Thyroid gland (tissue), 4 donors: ENCODE measurements around the gene STX1A. TPM values are rescaled to one million over a fixed set of nuclear protein-coding genes. Genes with fewer than 3 reads are reported as not detected.
"Not testable (repeated sequence)": the region's sequence is repeated elsewhere in the genome, so short reads cannot be mapped to it uniquely, and the experiment has no call there.

Experiments
- DNase-seq, 2 donors: peaks; one replicate each; pipeline ENCODE4 v3.0.0-alpha.2; 2019
- H3K27ac ChIP-seq, 3 donors: fragments of 200-600 bp; sonication (generic); 1 replicate in 2 of 3; 2 replicates in 1 of 3; pipeline ENCODE4 v1.5.1; 2016 to 2019; ENCODE audit warnings: mild to moderate bottlenecking in 1 of 3, moderate library complexity in 1 of 3
- H3K27me3 ChIP-seq: fragments of 200-600 bp; sonication (generic); one replicate; pipeline ENCODE4 v1.5.1; 2019
- H3K36me3 ChIP-seq, 2 donors: fragments of 200-600 bp; sonication (generic); one replicate each; pipeline ENCODE4 v1.5.1; 2016 to 2019
- H3K4me1 ChIP-seq, 2 donors: fragments of 200-600 bp; sonication (generic); one replicate each; pipeline ENCODE4 v1.5.1; 2017 to 2019
- H3K4me3 ChIP-seq, 3 donors: fragments of 200-600 bp; sonication (generic); replicated peaks in 1 of 3; 1 replicate in 2 of 3; 2 replicates in 1 of 3; pipeline ENCODE4 v1.5.1; 2016; ENCODE audit warnings: mild to moderate bottlenecking in 1 of 3
- H3K9me3 ChIP-seq: fragments of 200-600 bp; sonication (generic); one replicate; pipeline ENCODE4 v1.5.1; 2017
- CTCF ChIP-seq, 6 experiments: fragments of 200-600 bp in 3 of 6; fragments of 450-650 bp in 3 of 6; sonication (generic) in 3 of 6; IDR thresholded peaks; one replicate each; pipeline ENCODE4 v1.5.1; 2016 to 2019; ENCODE audit warnings: antibody characterized with exemption in 6 of 6, mild to moderate bottlenecking in 2 of 6, inconsistent platforms in 1 of 6, moderate library complexity in 1 of 6
- POLR2A ChIP-seq, 2 donors: fragments of 450-650 bp; IDR thresholded peaks; one replicate each; pipeline ENCODE4 v1.6.1; 2017; ENCODE audit warnings: antibody characterized with exemption in 2 of 2, mild to moderate bottlenecking in 2 of 2, moderate library complexity in 1 of 2
- WGBS, 2 donors: methylation state at CpG; one replicate each; pipeline ENCODE4 v1.1.5; 2017; 5-methylcytosine and 5-hydroxymethylcytosine counted together
- intact Hi-C: fragments of 100-400 bp; cut with DNase I; formaldehyde crosslinking; loops from one replicate; pipeline ENCODE4 v1.15.1; 2023
- microRNA counts, 2 donors: library from miRNA; unstranded; fragments of <30 nt; microRNA quantifications; one replicate each; lab custom pipeline; 2016 to 2017
- microRNA-seq: library from miRNA; unstranded; fragments of <30 nt; microRNA quantifications from one replicate; pipeline ENCODE4, GENCODE V29; 2016
- small RNA-seq: library from RNA; depleted of rRNA; stranded (forward); fragments of <200 nt; gene quantifications from one replicate; pipeline ENCODE3, GENCODE V24; 2016
- total RNA-seq, 4 donors: library from RNA; depleted of rRNA; stranded (reverse); fragments of >200 nt; gene quantifications; one replicate each; pipeline ENCODE4 v1.2.3, GENCODE V29; 2016

Gene STX1A
- total RNA-seq, 4 donors from 2014 or later, result 4.4 to 9.5 (median 7.2) TPM

DNA sequence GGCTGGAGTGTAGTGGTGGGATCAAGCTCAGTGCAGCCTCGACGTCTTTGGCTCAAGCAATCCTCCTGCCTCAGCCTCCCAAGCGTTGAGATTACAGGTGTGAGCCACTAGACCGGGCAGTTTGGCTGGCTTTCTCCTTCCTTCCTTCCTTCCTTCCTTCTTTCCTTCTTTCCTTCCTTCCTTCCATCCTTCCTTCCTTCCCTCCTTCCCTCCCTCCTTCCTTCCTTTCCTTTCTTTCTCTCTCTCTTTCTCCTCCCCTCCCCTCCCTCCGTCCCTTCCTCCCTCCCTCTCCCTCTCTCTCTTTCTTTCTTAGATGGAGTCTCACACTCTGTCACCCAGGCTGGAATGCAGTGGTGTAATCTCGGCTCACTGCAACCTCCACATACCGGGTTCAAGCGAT lies 59.5 kb downstream of the STX1A start:
- WGBS, 2 donors, result 71 to 76% methylated on average over 8 of the region's 8 CpGs
- TF ChIP-seq CTCF (IDR thresholded peaks at IDR 0.05), result no peak
- TF ChIP-seq POLR2A (IDR thresholded peaks at IDR 0.05), result no peak
- Histone ChIP-seq H3K27me3 (no peaks in the 10 kb centered on the region), H3K27ac (no peak overlapping the region), H3K9me3 (no peaks in the 10 kb centered on the region), H3K36me3 (no peaks in the 10 kb centered on the region), H3K4me1 (no peaks in the 10 kb centered on the region), H3K4me3 (no peak overlapping the region)
- intact Hi-C loops, result no loop called here
- DNase-seq, result no peak

DNA sequence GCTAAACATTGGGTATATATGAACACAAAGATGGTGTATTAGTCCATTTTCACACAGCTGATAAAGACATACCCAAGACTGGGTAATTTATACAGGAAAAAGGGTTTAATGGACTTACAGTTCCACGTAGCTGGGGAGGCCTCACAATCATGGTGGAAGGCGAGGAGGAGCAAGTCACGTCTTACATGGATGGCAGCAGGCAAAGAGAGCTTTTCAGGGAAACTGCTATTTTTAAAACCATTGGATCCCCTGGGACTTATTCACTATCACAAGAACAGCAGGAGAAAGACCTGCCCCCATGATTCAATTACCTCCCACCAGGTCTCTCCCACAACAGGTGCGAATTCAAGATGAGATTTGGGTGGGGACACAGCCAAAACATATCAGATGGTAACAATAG lies 64.2 kb downstream of the STX1A start:
- H3K27me3 ChIP-seq, intact Hi-C loops: not testable (repeated sequence)

GRCh38 chr7:73652541-73652949 lies 66.9 kb downstream of the STX1A start:
- peaks cover 5 to 6% of the 10 kb centered on the region in 2 donors for H3K4me1 ChIP-seq
- intact Hi-C loops, result no loop called here

More for the DNA sequence above, 64.2 kb downstream of the STX1A start:
- H3K4me1 ChIP-seq, H3K27ac ChIP-seq, H3K36me3 ChIP-seq, H3K9me3 ChIP-seq, DNase-seq, H3K4me3 ChIP-seq: not testable (repeated sequence)
- WGBS, 2 donors, result 86 to 87% methylated on average over 4 of the region's 4 CpGs

GRCh38 chr7:73650524-73650923 lies 68.9 kb downstream of the STX1A start:
- intact Hi-C loops, result no loop called here
- no peak overlapping the region for H3K27ac ChIP-seq
- TF ChIP-seq POLR2A (IDR thresholded peaks at IDR 0.05) (no peak), CTCF (IDR thresholded peaks at IDR 0.05) (no peak)

More at GRCh38 chr7:73652541-73652949, 66.9 kb downstream of the STX1A start:
- no peaks in the 10 kb centered on the region for H3K9me3 ChIP-seq
- no peak overlapping the region for H3K4me3 ChIP-seq
- 61 to 62% methylated on average over 11 of the region's 11 CpGs for WGBS, 2 donors
- H3K27ac ChIP-seq, result no peak overlapping the region
- H3K27me3 ChIP-seq, result no peaks in the 10 kb centered on the region
- DNase-seq, result no peak
- no peak for TF ChIP-seq POLR2A (IDR thresholded peaks at IDR 0.05)
- TF ChIP-seq CTCF (IDR thresholded peaks at IDR 0.05), result no peak
- H3K36me3 ChIP-seq, result no peaks in the 10 kb centered on the region

DNA sequence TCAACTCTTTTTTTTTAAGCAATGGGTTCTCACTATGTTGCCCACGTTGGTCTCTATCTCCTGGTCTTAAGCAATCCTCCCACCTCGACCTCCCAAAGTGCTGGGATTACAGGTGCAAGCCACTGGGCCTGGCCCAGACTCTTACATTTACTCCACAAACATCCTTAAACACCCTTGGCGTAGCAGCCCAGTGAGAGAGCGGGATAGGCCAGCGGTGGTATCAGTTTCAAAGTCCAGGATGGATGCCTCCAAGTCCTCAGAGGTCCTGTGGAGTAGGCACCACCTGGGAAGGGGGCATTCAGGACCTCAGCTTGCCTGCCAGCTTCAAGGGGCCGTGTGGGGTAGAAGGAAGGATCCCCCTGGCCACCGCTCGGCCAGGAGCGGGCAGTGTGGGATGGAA lies 69.9 kb downstream of the STX1A start:
- H3K9me3 ChIP-seq, result no peaks in the 10 kb centered on the region
- no peak overlapping the region for H3K4me3 ChIP-seq
- no peak for DNase-seq
- H3K36me3 ChIP-seq, result no peaks in the 10 kb centered on the region
- H3K27me3 ChIP-seq, result no peaks in the 10 kb centered on the region
- TF ChIP-seq POLR2A (IDR thresholded peaks at IDR 0.05), result no peak
- no peak for TF ChIP-seq CTCF (IDR thresholded peaks at IDR 0.05)
- 52 to 68% methylated on average over 5 to 9 of the region's 9 CpGs for WGBS, 2 donors
- intact Hi-C loops, result no loop called here
- peaks cover 5 to 8% of the 10 kb centered on the region in 2 donors for H3K4me1 ChIP-seq
- no peak overlapping the region for H3K27ac ChIP-seq

More at GRCh38 chr7:73650524-73650923, 68.9 kb downstream of the STX1A start:
- no peak overlapping the region for H3K4me3 ChIP-seq
- no peaks in the 10 kb centered on the region for H3K27me3 ChIP-seq
- H3K36me3 ChIP-seq, result no peaks in the 10 kb centered on the region
- 60 to 67% methylated on average over 5 of the region's 5 CpGs for WGBS, 2 donors
- peaks cover 5 to 8% of the 10 kb centered on the region in 2 donors for H3K4me1 ChIP-seq
- H3K9me3 ChIP-seq, result no peaks in the 10 kb centered on the region
- no peak for DNase-seq

MicroRNA genes within 50 kb of the gene (microRNA counts, 767-probe panel; counts per million panel counts)
- microRNA hsa-miR-4284 (lab: Ali Mortazavi, UCI), result 0 counts per million in 2 donors

Small RNA genes lying within 50 kb of the gene (microRNA-seq; reads per million reads assigned to microRNA genes)
- not detected for gene MIR4284

Small RNA genes lying within 50 kb of the gene (small RNA-seq; reads per million reads assigned to genes)
- gene MIR4284 (not detected), gene RN7SL265P (not detected)

Other genes with a start within 250 kb of the STX1A start
- 10 to 100 TPM; 52.8 to 69.0 (median 55.1) TPM for gene BAZ1B, start 197.4 kb downstream of the STX1A start, total RNA-seq
- 10 to 100 TPM; 52.5 to 83.1 (median 74.4) TPM for gene BCL7B, start 162.0 kb downstream of the STX1A start, total RNA-seq
- 10 to 100 TPM; 50.4 to 89.9 (median 73.3) TPM for gene TBL2, start 141.1 kb downstream of the STX1A start, total RNA-seq
- gene MLXIPL, start 95.1 kb downstream of the STX1A start, total RNA-seq, result 10 to 100 TPM in 1 of 4 donors, 1 to 10 TPM in 3; 3.7 to 39.5 (median 8.7) TPM
- gene VPS37D, start 51.8 kb downstream of the STX1A start, total RNA-seq, result 1 to 10 TPM; 3.9 to 5.6 (median 4.7) TPM
- gene DNAJC30, start 36.2 kb downstream of the STX1A start, total RNA-seq, result 10 to 100 TPM in 3 of 4 donors, 1 to 10 TPM in 1; 9.0 to 19.1 (median 14.8) TPM
- 10 to 100 TPM; 58.3 to 78.0 (median 64.9) TPM for gene BUD23, start 36.1 kb downstream of the STX1A start, total RNA-seq
- gene ABHD11, start 19.1 kb upstream of the STX1A start, total RNA-seq, result 10 to 100 TPM; 39.5 to 75.8 (median 67.1) TPM
- 100 to 1,000 TPM; 249 to 330 (median 288) TPM for gene CLDN3, start 50.6 kb upstream of the STX1A start, total RNA-seq
- 100 to 1,000 TPM; 178 to 301 (median 196) TPM for gene CLDN4, start 111.3 kb upstream of the STX1A start, total RNA-seq
- gene METTL27, start 122.8 kb upstream of the STX1A start, total RNA-seq, result 10 to 100 TPM in 2 of 4 donors, 1 to 10 TPM in 2; 3.8 to 16.3 (median 9.6) TPM
- gene TMEM270, start 141.5 kb upstream of the STX1A start, total RNA-seq, result not detected